Measurements from ENCODE around the gene SLC35B2.

GRCh38 chr6:44297063-44298038 lies 40.0 kb upstream of the SLC35B2 start:
- TF ChIP-seq, protein P1, sequence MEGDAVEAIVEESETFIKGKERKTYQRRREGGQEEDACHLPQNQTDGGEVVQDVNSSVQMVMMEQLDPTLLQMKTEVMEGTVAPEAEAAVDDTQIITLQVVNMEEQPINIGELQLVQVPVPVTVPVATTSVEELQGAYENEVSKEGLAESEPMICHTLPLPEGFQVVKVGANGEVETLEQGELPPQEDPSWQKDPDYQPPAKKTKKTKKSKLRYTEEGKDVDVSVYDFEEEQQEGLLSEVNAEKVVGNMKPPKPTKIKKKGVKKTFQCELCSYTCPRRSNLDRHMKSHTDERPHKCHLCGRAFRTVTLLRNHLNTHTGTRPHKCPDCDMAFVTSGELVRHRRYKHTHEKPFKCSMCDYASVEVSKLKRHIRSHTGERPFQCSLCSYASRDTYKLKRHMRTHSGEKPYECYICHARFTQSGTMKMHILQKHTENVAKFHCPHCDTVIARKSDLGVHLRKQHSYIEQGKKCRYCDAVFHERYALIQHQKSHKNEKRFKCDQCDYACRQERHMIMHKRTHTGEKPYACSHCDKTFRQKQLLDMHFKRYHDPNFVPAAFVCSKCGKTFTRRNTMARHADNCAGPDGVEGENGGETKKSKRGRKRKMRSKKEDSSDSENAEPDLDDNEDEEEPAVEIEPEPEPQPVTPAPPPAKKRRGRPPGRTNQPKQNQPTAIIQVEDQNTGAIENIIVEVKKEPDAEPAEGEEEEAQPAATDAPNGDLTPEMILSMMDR (IDR thresholded peaks at IDR 0.05), result no peak
- no peak for TF ChIP-seq POLR2A (IDR thresholded peaks at IDR 0.05)

Data from breast epithelium (tissue), 3 donors.